Vagina (tissue), 2 donors: ENCODE measurements around the gene SPDYE4. TPM values are rescaled to one million over a fixed set of nuclear protein-coding genes. Genes with fewer than 3 reads are reported as not detected.
A peak's percentile ranks its signal among the peaks of the same experiment; 100 is the strongest.
"Not testable (repeated sequence)": the region's sequence is repeated elsewhere in the genome, so short reads cannot be mapped to it uniquely, and the experiment has no call there.

Experiments used
- DNase-seq, 2 donors: peaks; one replicate each; pipeline ENCODE4 v3.0.0-alpha.2; 2017; ENCODE audit errors: extremely low spot score in 2 of 2
- H3K27ac ChIP-seq: fragments of 200-600 bp; sonication (generic); one replicate; pipeline ENCODE4 v1.5.1; 2019
- H3K27me3 ChIP-seq: fragments of 200-600 bp; sonication (generic); one replicate; pipeline ENCODE4 v1.5.1; 2019
- H3K36me3 ChIP-seq, 2 donors: fragments of 200-600 bp; sonication (generic); one replicate each; pipeline ENCODE4 v1.5.1; 2017 to 2019
- H3K4me1 ChIP-seq: fragments of 200-600 bp; sonication (generic); one replicate; pipeline ENCODE4 v1.5.1; 2019
- H3K4me3 ChIP-seq, 2 donors: fragments of 200-600 bp; sonication (generic); 1 replicate in 1 of 2; 2 replicates in 1 of 2; pipeline ENCODE4 v1.5.1; 2016 to 2019
- H3K9me3 ChIP-seq: fragments of 200-600 bp; sonication (generic); one replicate; pipeline ENCODE4 v1.5.1; 2019
- POLR2A ChIP-seq, 2 donors: fragments of 450-650 bp; IDR thresholded peaks; one replicate each; pipeline ENCODE4 v1.6.1; 2017; ENCODE audit warnings: antibody characterized with exemption in 2 of 2, mild to moderate bottlenecking in 2 of 2, moderate library complexity in 2 of 2
- POLR2AphosphoS5 ChIP-seq, 2 donors: sonication (generic); formaldehyde crosslinking; IDR thresholded peaks; one replicate each; pipeline ENCODE4 v1.9.0; 2017; ENCODE audit warnings: antibody characterized with exemption in 2 of 2, mild to moderate bottlenecking in 2 of 2, low read depth in 1 of 2; ENCODE audit not compliant: insufficient read depth in 1 of 2
- intact Hi-C: fragments of 100-400 bp; cut with DNase I; formaldehyde crosslinking; loops from one replicate; pipeline ENCODE4 v1.15.1; 2023
- total RNA-seq: library from RNA; depleted of rRNA; stranded (reverse); fragments of >200 nt; gene quantifications from one replicate; pipeline ENCODE4 v1.2.3, GENCODE V29; 2016
- TF ChIP-seq, protein P1 (sequence below), 3 experiments: fragments of 450-650 bp in 2 of 3; fragments of 200-600 bp in 1 of 3; sonication (generic) in 1 of 3; IDR thresholded peaks; one replicate each; pipeline ENCODE4 v1.5.1; 2017 to 2019; ENCODE audit warnings: antibody characterized with exemption in 3 of 3, mild to moderate bottlenecking in 2 of 3, moderate library complexity in 2 of 3

The SPDYE4 gene
- total RNA-seq = not detected

GRCh38 chr17:8758137-8758596, at the start of gene SPDYE4:
Gene SPDYE4, minus strand, starts transcription at chr17:8758546. Its CDS starts 164 bp downstream, at chr17:8758382.
- Histone ChIP-seq H3K27me3 (no peaks in the 10 kb centered on the region), H3K36me3 (no peaks in the 10 kb centered on the region), H3K4me1 (no peaks in the 10 kb centered on the region), H3K9me3 (no peaks in the 10 kb centered on the region), H3K27ac (no peak within 1 kb of the TSS), H3K4me3 (no peak within 1 kb of the TSS)
- TF ChIP-seq POLR2AphosphoS5 (IDR thresholded peaks at IDR 0.05; ENCODE audit: insufficient read depth in 1 of 2, low read depth in 1 of 2) (no peak), POLR2A (IDR thresholded peaks at IDR 0.05) (no peak)
- TF ChIP-seq, protein P1, sequence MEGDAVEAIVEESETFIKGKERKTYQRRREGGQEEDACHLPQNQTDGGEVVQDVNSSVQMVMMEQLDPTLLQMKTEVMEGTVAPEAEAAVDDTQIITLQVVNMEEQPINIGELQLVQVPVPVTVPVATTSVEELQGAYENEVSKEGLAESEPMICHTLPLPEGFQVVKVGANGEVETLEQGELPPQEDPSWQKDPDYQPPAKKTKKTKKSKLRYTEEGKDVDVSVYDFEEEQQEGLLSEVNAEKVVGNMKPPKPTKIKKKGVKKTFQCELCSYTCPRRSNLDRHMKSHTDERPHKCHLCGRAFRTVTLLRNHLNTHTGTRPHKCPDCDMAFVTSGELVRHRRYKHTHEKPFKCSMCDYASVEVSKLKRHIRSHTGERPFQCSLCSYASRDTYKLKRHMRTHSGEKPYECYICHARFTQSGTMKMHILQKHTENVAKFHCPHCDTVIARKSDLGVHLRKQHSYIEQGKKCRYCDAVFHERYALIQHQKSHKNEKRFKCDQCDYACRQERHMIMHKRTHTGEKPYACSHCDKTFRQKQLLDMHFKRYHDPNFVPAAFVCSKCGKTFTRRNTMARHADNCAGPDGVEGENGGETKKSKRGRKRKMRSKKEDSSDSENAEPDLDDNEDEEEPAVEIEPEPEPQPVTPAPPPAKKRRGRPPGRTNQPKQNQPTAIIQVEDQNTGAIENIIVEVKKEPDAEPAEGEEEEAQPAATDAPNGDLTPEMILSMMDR (IDR thresholded peaks at IDR 0.05) = no peak
- no peak for DNase-seq
- intact Hi-C loops = no loop called here

DNA sequence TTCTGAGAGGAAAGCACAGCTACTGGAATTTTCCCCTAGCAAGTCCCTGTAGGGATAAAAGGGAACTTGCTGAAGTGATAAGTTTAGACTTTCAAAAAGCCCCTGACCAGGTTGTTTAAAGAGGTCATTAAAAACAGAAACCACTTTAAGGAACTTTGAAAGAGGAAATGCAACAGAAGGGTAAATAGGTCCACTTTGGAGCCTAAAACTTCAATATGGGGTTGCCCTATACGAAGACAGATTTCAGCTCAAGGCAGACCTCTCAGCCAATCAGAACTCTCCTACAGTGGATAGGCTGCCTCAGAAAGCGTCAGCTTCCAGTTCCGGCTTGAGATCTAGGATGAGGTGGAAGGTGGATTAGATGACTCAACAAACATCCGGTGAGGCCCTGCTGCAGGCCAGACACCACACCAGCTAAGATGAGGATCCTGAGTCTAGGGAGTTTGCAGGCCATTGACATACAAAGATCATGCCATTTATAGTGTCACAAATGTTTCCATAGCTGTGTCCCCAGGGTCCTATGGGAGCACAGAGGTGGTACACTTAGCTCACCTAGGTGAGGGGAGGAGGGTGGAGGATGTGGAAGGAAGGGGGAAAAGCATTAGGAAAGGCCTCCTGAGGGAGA, 48.7 kb upstream of the SPDYE4 start:
- intact Hi-C loops = no loop called here
- TF ChIP-seq, protein P1 (IDR thresholded peaks at IDR 0.05) = no peak
- Histone ChIP-seq H3K4me1 (no peaks in the 10 kb centered on the region), H3K36me3 (no peaks in the 10 kb centered on the region), H3K4me3 (no peak overlapping the region), H3K27ac (no peak overlapping the region), H3K9me3 (no peaks in the 10 kb centered on the region), H3K27me3 (no peaks in the 10 kb centered on the region)
- DNase-seq = no peak

GRCh38 chr17:8806253-8806925, 48.0 kb upstream of the SPDYE4 start:
- DNase-seq = peak in 1 of 2 donors; percentile 37
- H3K4me3 ChIP-seq = no peak overlapping the region
- TF ChIP-seq POLR2A (IDR thresholded peaks at IDR 0.05) = no peak
- no peak for TF ChIP-seq POLR2AphosphoS5 (IDR thresholded peaks at IDR 0.05; ENCODE audit: insufficient read depth in 1 of 2, low read depth in 1 of 2)
- TF ChIP-seq, protein P1 (IDR thresholded peaks at IDR 0.05) = no peak

DNA sequence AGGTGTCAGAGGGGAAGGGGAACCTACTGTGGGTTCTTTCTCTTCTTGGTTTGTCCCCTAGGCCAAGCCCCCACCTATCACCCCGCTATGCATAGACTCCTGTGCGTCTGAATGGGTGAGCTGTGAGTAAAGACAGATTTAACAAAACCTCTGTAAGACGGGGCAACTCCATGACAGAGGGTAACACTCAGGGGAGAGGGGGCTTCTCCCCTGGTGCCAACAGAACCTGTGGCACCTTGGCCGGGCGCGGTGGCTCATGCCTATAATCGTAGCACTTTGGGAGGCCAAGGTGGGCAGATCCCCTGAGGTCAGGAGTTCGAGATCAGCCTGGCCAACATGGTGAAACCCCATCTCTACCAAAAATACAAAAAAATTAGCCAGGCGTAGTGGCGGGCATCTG, 47.0 kb upstream of the SPDYE4 start:
- H3K27me3 ChIP-seq, intact Hi-C loops: not testable (repeated sequence)
- DNase-seq = peak in 1 of 2 donors; percentile 13

More at GRCh38 chr17:8806253-8806925, 48.0 kb upstream of the SPDYE4 start:
- Histone ChIP-seq H3K27me3 (no peaks in the 10 kb centered on the region), H3K4me1 (no peaks in the 10 kb centered on the region), H3K9me3 (no peaks in the 10 kb centered on the region), H3K27ac (no peak overlapping the region), H3K36me3 (no peaks in the 10 kb centered on the region)
- intact Hi-C loops = no loop called here

GRCh38 chr17:8803531-8804420, 45.4 kb upstream of the SPDYE4 start:
- H3K36me3 ChIP-seq = no peaks in the 10 kb centered on the region
- H3K27ac ChIP-seq = no peak overlapping the region
- H3K4me3 ChIP-seq = no peak overlapping the region
- no peaks in the 10 kb centered on the region for H3K27me3 ChIP-seq
- intact Hi-C loops = no loop called here
- H3K9me3 ChIP-seq = no peaks in the 10 kb centered on the region
- DNase-seq = peak in 1 of 2 donors; percentile 64
- peaks cover 6% of the 10 kb centered on the region for H3K4me1 ChIP-seq
- TF ChIP-seq POLR2AphosphoS5 (IDR thresholded peaks at IDR 0.05; ENCODE audit: insufficient read depth in 1 of 2, low read depth in 1 of 2) (no peak), POLR2A (IDR thresholded peaks at IDR 0.05) (no peak)
- TF ChIP-seq, protein P1 (IDR thresholded peaks at IDR 0.05) = no peak

More for the DNA sequence above, 47.0 kb upstream of the SPDYE4 start:
- not testable (repeated sequence) for H3K27ac ChIP-seq, H3K4me1 ChIP-seq, H3K9me3 ChIP-seq, H3K4me3 ChIP-seq, H3K36me3 ChIP-seq
